GM12878 (cell line): ENCODE measurements around the gene ZNF69.

Experiments used
- NR2C2 ChIP-seq: IDR thresholded peaks from 2 replicates; pipeline ENCODE4 v1.6.1; 2011; ENCODE audit warnings: borderline replicate concordance, low read depth; ENCODE audit not compliant: control insufficient read depth, insufficient read length
- POLR2A ChIP-seq: IDR thresholded peaks from 2 replicates; pipeline ENCODE4 v1.6.1; 2011; ENCODE audit warnings: low read depth, mild to moderate bottlenecking, low read length
- ZZZ3 ChIP-seq: IDR thresholded peaks from 2 replicates; pipeline ENCODE4 v1.6.1; 2011; ENCODE audit warnings: low read depth; ENCODE audit not compliant: control insufficient read depth, insufficient read length
- TF ChIP-seq, protein P1 (sequence below), 3 experiments: IDR thresholded peaks in 2 of 3; conservative IDR thresholded peaks in 1 of 3; 2 replicates each; pipeline ENCODE4 v1.5.1; 2011; ENCODE audit warnings: low read depth in 3 of 3, low read length in 3 of 3, mild to moderate bottlenecking in 3 of 3, control low read depth in 2 of 3, moderate library complexity in 2 of 3, inconsistent platforms in 1 of 3, mixed read lengths in 1 of 3; ENCODE audit not compliant: control insufficient read depth in 2 of 3, insufficient read depth in 1 of 3; ENCODE audit errors: extremely low read depth in 1 of 3
- TF ChIP-seq, protein P2 (sequence below): IDR thresholded peaks from 2 replicates; pipeline ENCODE4 v1.6.1; 2012; ENCODE audit warnings: mild to moderate bottlenecking, low read depth, low read length

DNA sequence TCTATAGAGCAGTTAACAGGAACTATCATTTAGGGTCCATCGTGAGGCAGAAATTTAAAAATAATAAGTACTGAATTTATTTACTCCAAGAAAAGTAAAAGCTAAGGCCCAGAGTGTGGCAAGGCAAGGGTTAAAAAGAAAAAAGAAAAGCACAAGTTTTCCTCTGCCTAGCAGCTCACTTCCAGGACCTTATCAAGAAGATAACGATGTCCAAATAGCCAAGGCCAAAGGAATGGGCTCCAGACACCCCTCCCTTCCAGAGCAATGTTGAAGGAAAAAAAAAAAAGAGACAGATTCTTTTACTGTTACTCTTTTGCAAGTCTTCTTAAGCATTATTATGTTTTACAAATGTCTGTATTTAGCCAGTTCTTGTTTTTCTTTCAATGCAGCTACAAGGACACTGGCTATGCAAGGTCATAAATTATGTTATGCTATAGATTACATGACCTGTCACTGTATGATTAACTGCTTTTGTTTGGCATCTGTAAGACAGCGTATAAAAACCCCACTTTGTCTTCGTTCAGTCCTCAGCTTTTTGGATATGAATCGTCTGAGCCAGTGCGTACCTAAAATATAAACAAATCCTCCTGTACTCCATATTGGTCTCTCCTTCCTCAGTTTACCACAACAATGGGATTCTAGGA is 34.4 kb downstream of the ZNF69 start:
- TF ChIP-seq POLR2A (no peak), ZZZ3 (no peak), NR2C2 (no peak)
- TF ChIP-seq, protein P1, sequence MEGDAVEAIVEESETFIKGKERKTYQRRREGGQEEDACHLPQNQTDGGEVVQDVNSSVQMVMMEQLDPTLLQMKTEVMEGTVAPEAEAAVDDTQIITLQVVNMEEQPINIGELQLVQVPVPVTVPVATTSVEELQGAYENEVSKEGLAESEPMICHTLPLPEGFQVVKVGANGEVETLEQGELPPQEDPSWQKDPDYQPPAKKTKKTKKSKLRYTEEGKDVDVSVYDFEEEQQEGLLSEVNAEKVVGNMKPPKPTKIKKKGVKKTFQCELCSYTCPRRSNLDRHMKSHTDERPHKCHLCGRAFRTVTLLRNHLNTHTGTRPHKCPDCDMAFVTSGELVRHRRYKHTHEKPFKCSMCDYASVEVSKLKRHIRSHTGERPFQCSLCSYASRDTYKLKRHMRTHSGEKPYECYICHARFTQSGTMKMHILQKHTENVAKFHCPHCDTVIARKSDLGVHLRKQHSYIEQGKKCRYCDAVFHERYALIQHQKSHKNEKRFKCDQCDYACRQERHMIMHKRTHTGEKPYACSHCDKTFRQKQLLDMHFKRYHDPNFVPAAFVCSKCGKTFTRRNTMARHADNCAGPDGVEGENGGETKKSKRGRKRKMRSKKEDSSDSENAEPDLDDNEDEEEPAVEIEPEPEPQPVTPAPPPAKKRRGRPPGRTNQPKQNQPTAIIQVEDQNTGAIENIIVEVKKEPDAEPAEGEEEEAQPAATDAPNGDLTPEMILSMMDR (IDR thresholded peaks at IDR 0.05 in 2 of 3, conservative IDR thresholded peaks at IDR 0.05 in 1 of 3; ENCODE audit: control insufficient read depth in 2 of 3, extremely low read depth in 1 of 3, insufficient read depth in 1 of 3, low read depth in 3 of 3, low read length in 3 of 3), result no peak
- TF ChIP-seq, protein P2, sequence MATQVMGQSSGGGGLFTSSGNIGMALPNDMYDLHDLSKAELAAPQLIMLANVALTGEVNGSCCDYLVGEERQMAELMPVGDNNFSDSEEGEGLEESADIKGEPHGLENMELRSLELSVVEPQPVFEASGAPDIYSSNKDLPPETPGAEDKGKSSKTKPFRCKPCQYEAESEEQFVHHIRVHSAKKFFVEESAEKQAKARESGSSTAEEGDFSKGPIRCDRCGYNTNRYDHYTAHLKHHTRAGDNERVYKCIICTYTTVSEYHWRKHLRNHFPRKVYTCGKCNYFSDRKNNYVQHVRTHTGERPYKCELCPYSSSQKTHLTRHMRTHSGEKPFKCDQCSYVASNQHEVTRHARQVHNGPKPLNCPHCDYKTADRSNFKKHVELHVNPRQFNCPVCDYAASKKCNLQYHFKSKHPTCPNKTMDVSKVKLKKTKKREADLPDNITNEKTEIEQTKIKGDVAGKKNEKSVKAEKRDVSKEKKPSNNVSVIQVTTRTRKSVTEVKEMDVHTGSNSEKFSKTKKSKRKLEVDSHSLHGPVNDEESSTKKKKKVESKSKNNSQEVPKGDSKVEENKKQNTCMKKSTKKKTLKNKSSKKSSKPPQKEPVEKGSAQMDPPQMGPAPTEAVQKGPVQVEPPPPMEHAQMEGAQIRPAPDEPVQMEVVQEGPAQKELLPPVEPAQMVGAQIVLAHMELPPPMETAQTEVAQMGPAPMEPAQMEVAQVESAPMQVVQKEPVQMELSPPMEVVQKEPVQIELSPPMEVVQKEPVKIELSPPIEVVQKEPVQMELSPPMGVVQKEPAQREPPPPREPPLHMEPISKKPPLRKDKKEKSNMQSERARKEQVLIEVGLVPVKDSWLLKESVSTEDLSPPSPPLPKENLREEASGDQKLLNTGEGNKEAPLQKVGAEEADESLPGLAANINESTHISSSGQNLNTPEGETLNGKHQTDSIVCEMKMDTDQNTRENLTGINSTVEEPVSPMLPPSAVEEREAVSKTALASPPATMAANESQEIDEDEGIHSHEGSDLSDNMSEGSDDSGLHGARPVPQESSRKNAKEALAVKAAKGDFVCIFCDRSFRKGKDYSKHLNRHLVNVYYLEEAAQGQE, result no peak
